Measurements from ENCODE around the gene SH3BP2.

The SH3BP2 gene

GRCh38 chr4:2860391-2861348, 67.8 kb downstream of the SH3BP2 start:
- DNase-seq, result peak in 2 of 3 donors; percentile 37 to 41

GRCh38 chr4:2861631-2862436, 68.9 kb downstream of the SH3BP2 start:
- peak; percentile 18 to 25 (median 22) for DNase-seq

- peak; percentile 49 to 56 (median 52) for DNase-seq
These were observed 69.6 kb downstream of the SH3BP2 start for GRCh38 chr4:2862528-2862927.

- no peak for DNase-seq
These were observed 70.8 kb downstream of the SH3BP2 start for GRCh38 chr4:2863649-2864048.

GRCh38 chr4:2865196-2865780, 72.4 kb downstream of the SH3BP2 start:
- no peak for DNase-seq

- no peak for DNase-seq
These were observed 73.4 kb downstream of the SH3BP2 start for GRCh38 chr4:2866160-2866861.

GRCh38 chr4:2866891-2867290, 74.0 kb downstream of the SH3BP2 start:
- peak in 2 of 3 donors; percentile 20 to 27 for DNase-seq

- no peak for DNase-seq
These were observed 75.0 kb downstream of the SH3BP2 start for GRCh38 chr4:2867758-2868491.

GRCh38 chr4:2868877-2869487, 76.1 kb downstream of the SH3BP2 start:
- no peak for DNase-seq

GRCh38 chr4:2869659-2870058, 76.8 kb downstream of the SH3BP2 start:
- DNase-seq, result no peak

- no peak for DNase-seq
These were observed 77.2 kb downstream of the SH3BP2 start for GRCh38 chr4:2870082-2870481.

- DNase-seq, result peak in 1 of 3 donors; percentile 31
These were observed 78.6 kb downstream of the SH3BP2 start for GRCh38 chr4:2871466-2871865.

- DNase-seq, result peak; percentile 57 to 66 (median 60)
These were observed 79.0 kb downstream of the SH3BP2 start for GRCh38 chr4:2871911-2872310.

GRCh38 chr4:2873329-2873728, 80.4 kb downstream of the SH3BP2 start:
- DNase-seq, result no peak

- no peak for DNase-seq
These were observed 82.0 kb downstream of the SH3BP2 start for GRCh38 chr4:2874861-2875260.

- no peak for DNase-seq
These were observed 82.7 kb downstream of the SH3BP2 start for GRCh38 chr4:2875556-2875955.

- DNase-seq, result no peak
These were observed 85.5 kb downstream of the SH3BP2 start for GRCh38 chr4:2878346-2878745.

GRCh38 chr4:2879026-2879425, 86.1 kb downstream of the SH3BP2 start:
- DNase-seq, result no peak

GRCh38 chr4:2881431-2881830, 88.5 kb downstream of the SH3BP2 start:
- DNase-seq, result no peak

- DNase-seq, result no peak
These were observed 89.5 kb downstream of the SH3BP2 start for GRCh38 chr4:2882341-2882740.

- DNase-seq, result no peak
These were observed 93.3 kb downstream of the SH3BP2 start for GRCh38 chr4:2886161-2886560.

Data from suppressor macrophage treated with lipopolysaccharide for 1 hour (primary cell).